ENCODE measurements around the gene PMEL. TPM values are rescaled to one million over a fixed set of nuclear protein-coding genes. Genes with fewer than 3 reads are reported as not detected.
"Not testable (repeated sequence)": the region's sequence is repeated elsewhere in the genome, so short reads cannot be mapped to it uniquely, and the experiment has no call there.

PMEL gene
- total RNA-seq, 1 experiment from 2014 or later, result 1.2 TPM

GRCh38 chr12:55993230-55993853 lies 27.5 kb upstream of the PMEL start:
- in situ Hi-C loops (cut with HindIII; ENCODE audit: low pct_unique_long_range_greater_than_20kb, low sequenced_read_pairs), result no loop called here
- H3K4me1 ChIP-seq (ENCODE audit: control insufficient read depth, insufficient read depth, low read length), result no peaks in the 10 kb centered on the region
- no peaks in the 10 kb centered on the region for H3K9me3 ChIP-seq (ENCODE audit: control insufficient read depth, insufficient read depth, low read depth, low read length)
- TF ChIP-seq SIN3A (IDR thresholded peaks at IDR 0.05; ENCODE audit: borderline replicate concordance, insufficient read depth, low read depth, low read length) (no peak), POLR2AphosphoS5 (IDR thresholded peaks at IDR 0.05; ENCODE audit: low read depth, low read length) (no peak), REST (IDR thresholded peaks at IDR 0.05; ENCODE audit: insufficient read depth in 1 of 2, low read depth in 2 of 2, low read length in 1 of 2) (no peak), TCF7L2 (IDR thresholded peaks at IDR 0.05; ENCODE audit: low read depth, low read length) (no peak), CTCF (IDR thresholded peaks at IDR 0.05) (no peak)
- ATAC-seq, result no peak
- ChIA-PET CTCF (no interaction called here), POLR2A (interaction anchor here (0.6 kb wide), 1 partner anchor 53 kb away, joined by 4 read pairs; no protein-coding TSS in a partner anchor)
- no peaks in the 10 kb centered on the region for H3K27me3 ChIP-seq (ENCODE audit: control insufficient read depth, insufficient read depth, low read length)
- H3K27ac ChIP-seq (ENCODE audit: low read length), result no peak overlapping the region
- intact Hi-C loops (cut with micrococcal nuclease; ENCODE audit: unreplicated experiment), result no loop called here
- DNase-seq (ENCODE audit: low read depth, low spot score), result no peak
- no TSS peak for BruUV-seq (replicated peaks)
- no peak overlapping the region for H3K4me3 ChIP-seq (ENCODE audit: low read depth in 2 of 2, low read length in 2 of 2)
- peaks cover 14% of the 10 kb centered on the region for H3K36me3 ChIP-seq (ENCODE audit: control insufficient read depth, insufficient read depth, low read length)

GRCh38 chr12:55991110-55991509 lies 25.3 kb upstream of the PMEL start:
- Histone ChIP-seq H3K4me1 (ENCODE audit: control insufficient read depth, insufficient read depth, low read length) (no peaks in the 10 kb centered on the region), H3K36me3 (ENCODE audit: control insufficient read depth, insufficient read depth, low read length) (peaks cover 14% of the 10 kb centered on the region), H3K9me3 (ENCODE audit: control insufficient read depth, insufficient read depth, low read depth, low read length) (no peaks in the 10 kb centered on the region), H3K4me3 (ENCODE audit: low read depth in 2 of 2, low read length in 2 of 2) (no peak overlapping the region), H3K27ac (ENCODE audit: low read length) (no peak overlapping the region), H3K27me3 (ENCODE audit: control insufficient read depth, insufficient read depth, low read length) (no peaks in the 10 kb centered on the region)
- intact Hi-C loops (cut with micrococcal nuclease; ENCODE audit: unreplicated experiment), result no loop called here
- no peak for ATAC-seq
- ChIA-PET POLR2A (no interaction called here), CTCF (no interaction called here)
- DNase-seq (ENCODE audit: low read depth, low spot score), result no peak
- BruUV-seq (replicated peaks), result no TSS peak
- no peak for TF ChIP-seq POLR2AphosphoS5 (IDR thresholded peaks at IDR 0.05; ENCODE audit: low read depth, low read length)
- TF ChIP-seq CTCF (IDR thresholded peaks at IDR 0.05), result no peak
- TF ChIP-seq SIN3A (IDR thresholded peaks at IDR 0.05; ENCODE audit: borderline replicate concordance, insufficient read depth, low read depth, low read length), result no peak
- no peak for TF ChIP-seq REST (IDR thresholded peaks at IDR 0.05; ENCODE audit: insufficient read depth in 1 of 2, low read depth in 2 of 2, low read length in 1 of 2)
- in situ Hi-C loops (cut with HindIII; ENCODE audit: low pct_unique_long_range_greater_than_20kb, low sequenced_read_pairs), result no loop called here

- ChIA-PET CTCF (interaction anchor here (0.5 kb wide), 1 partner anchor 255 kb away, joined by 8 read pairs; no protein-coding TSS in a partner anchor), POLR2A (interaction anchor here (0.6 kb wide), 1 partner anchor 21 kb away, joined by 3 read pairs; no protein-coding TSS in a partner anchor)
- DNase-seq (ENCODE audit: low read depth, low spot score); H3K4me3 ChIP-seq (ENCODE audit: low read depth in 2 of 2, low read length in 2 of 2); in situ Hi-C loops (cut with HindIII; ENCODE audit: low pct_unique_long_range_greater_than_20kb, low sequenced_read_pairs); H3K36me3 ChIP-seq (ENCODE audit: control insufficient read depth, insufficient read depth, low read length); H3K4me1 ChIP-seq (ENCODE audit: control insufficient read depth, insufficient read depth, low read length); ATAC-seq; H3K27me3 ChIP-seq (ENCODE audit: control insufficient read depth, insufficient read depth, low read length); BruUV-seq (replicated peaks); H3K9me3 ChIP-seq (ENCODE audit: control insufficient read depth, insufficient read depth, low read depth, low read length); H3K27ac ChIP-seq (ENCODE audit: low read length); intact Hi-C loops (cut with micrococcal nuclease; ENCODE audit: unreplicated experiment): not testable (repeated sequence)
Observed at GRCh38 chr12:55985976-55986375, 20.1 kb upstream of the PMEL start.
